Measurements from ENCODE around the gene SNX9. TPM values are rescaled to one million over a fixed set of nuclear protein-coding genes. Genes with fewer than 3 reads are reported as not detected.

SNX9 gene
- total RNA-seq, 1 donor from 2014 or later: 25.0 TPM

DNA sequence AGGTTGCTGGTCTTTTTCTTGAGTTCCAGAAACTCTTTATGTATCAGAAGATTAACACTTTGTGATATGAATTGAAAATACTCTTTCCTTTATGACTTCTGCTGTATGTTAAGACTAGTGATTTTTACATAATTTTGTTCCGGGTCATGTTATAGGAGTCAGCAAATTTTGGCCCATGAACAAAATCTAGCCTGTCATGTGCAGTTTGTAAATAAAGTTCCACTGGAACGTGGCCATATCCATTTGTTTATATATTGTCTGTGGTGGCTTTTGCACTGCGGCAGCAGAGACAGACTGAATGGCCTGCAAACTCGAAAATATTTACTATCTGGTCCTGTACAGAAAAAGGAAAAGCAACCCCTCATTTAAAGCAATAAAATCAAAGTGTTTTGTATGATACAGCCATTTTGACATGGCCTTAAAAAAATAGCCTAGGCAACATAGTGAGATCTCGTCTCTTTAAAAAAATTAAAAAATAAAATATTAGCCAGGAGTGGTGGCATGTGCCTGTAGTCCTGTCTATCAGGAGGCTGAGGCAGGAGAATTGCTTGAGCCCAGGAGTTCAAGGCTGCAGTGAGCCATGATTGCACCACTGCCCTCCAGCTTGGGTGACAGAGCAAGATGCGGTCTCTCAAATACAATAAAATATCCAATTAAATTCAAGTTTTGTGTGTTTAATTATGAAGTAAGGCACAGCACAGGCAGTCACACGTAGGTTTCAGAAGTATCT is 36.9 kb downstream of the SNX9 start:
- no peak for ATAC-seq
- intact Hi-C loops (cut with DNase I): no loop called here
- TF ChIP-seq, protein P1, sequence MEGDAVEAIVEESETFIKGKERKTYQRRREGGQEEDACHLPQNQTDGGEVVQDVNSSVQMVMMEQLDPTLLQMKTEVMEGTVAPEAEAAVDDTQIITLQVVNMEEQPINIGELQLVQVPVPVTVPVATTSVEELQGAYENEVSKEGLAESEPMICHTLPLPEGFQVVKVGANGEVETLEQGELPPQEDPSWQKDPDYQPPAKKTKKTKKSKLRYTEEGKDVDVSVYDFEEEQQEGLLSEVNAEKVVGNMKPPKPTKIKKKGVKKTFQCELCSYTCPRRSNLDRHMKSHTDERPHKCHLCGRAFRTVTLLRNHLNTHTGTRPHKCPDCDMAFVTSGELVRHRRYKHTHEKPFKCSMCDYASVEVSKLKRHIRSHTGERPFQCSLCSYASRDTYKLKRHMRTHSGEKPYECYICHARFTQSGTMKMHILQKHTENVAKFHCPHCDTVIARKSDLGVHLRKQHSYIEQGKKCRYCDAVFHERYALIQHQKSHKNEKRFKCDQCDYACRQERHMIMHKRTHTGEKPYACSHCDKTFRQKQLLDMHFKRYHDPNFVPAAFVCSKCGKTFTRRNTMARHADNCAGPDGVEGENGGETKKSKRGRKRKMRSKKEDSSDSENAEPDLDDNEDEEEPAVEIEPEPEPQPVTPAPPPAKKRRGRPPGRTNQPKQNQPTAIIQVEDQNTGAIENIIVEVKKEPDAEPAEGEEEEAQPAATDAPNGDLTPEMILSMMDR (IDR thresholded peaks at IDR 0.05): no peak

DNA sequence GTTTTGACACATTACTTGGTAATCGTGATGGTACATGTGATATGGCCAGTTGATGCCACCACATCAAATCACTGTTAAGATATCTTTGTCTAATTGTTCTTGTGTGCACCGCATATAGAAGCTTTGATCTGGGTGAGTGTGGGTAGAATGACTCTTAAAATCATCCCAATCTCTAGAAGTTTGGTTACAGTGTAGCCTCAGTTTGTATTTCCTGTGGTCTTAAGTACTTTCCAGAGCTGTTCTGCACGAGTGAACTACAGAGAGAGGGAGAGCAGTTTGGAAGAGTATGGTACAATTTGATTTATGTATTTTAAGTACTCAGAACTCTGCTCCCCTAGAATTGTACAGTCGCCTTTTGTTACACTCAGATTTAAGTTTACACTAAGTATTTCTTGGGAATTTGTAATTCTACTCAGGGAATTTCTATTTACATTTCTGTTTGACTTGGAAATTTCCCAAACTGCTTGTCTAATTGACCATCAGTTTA is 37.5 kb downstream of the SNX9 start:
- H3K27me3 ChIP-seq (ENCODE audit: low read depth): no peaks in the 10 kb centered on the region
- no peaks in the 10 kb centered on the region for H3K9me3 ChIP-seq
- H3K4me1 ChIP-seq: peaks cover 26% of the 10 kb centered on the region
- no peak overlapping the region for H3K27ac ChIP-seq
- ATAC-seq (no peak), DNase-seq (no peak)
- H3K36me3 ChIP-seq: no peaks in the 10 kb centered on the region
- TF ChIP-seq, protein P1 (IDR thresholded peaks at IDR 0.05): no peak
- intact Hi-C loops (cut with DNase I): no loop called here
- H3K4me3 ChIP-seq: no peak overlapping the region

More for the DNA sequence above, 36.9 kb downstream of the SNX9 start:
- no peak overlapping the region for H3K27ac ChIP-seq
- H3K9me3 ChIP-seq: no peaks in the 10 kb centered on the region
- peaks cover 26% of the 10 kb centered on the region for H3K4me1 ChIP-seq
- no peak for DNase-seq
- no peak overlapping the region for H3K4me3 ChIP-seq
- no peaks in the 10 kb centered on the region for H3K36me3 ChIP-seq
- H3K27me3 ChIP-seq (ENCODE audit: low read depth): no peaks in the 10 kb centered on the region

DNA sequence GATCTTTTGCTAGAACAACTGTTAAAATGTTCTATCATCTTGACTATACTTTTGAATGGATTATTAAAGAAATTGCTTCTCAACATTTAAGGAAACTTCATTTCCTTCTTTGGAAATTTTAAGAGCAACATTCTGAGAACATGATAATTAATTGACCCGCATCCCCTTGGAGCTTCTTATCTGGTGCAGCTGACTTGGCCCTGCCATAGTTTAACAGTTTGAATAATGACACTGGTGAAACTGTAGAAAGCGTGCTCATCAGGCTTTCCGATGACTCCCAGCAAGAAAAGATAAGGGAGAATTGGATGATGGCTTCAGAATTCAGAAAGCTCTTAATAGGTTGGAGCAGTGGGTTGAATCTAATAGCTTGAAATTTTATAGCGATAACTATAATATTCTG is 38.1 kb downstream of the SNX9 start:
- intact Hi-C loops (cut with DNase I): no loop called here
- TF ChIP-seq, protein P1 (IDR thresholded peaks at IDR 0.05): no peak
- Histone ChIP-seq H3K27ac (no peak overlapping the region), H3K4me3 (no peak overlapping the region), H3K36me3 (no peaks in the 10 kb centered on the region), H3K4me1 (peaks cover 26% of the 10 kb centered on the region), H3K27me3 (ENCODE audit: low read depth) (no peaks in the 10 kb centered on the region), H3K9me3 (no peaks in the 10 kb centered on the region)
- DNase-seq (no peak), ATAC-seq (no peak)

DNA sequence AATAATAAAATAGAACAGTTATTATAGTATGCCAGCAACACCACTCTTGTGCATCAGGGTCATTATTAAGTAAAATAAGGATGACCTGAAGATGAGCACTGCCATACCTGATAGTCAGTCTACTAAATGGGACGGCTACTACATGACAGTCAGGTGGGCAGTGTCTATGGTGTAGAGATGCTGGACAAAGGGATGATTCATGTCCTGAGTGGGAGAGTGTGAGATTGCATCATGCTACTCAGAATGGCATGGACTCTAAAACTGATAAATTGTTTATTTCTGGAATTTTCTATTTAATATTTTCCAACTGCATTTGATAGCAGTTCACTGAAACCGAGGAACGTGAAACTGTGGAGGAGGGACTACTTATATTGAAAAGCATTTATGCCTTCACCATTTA is 38.8 kb downstream of the SNX9 start:
- intact Hi-C loops (cut with DNase I): no loop called here
- DNase-seq (no peak), ATAC-seq (no peak)
- Histone ChIP-seq H3K9me3 (no peaks in the 10 kb centered on the region), H3K27me3 (ENCODE audit: low read depth) (no peaks in the 10 kb centered on the region), H3K27ac (no peak overlapping the region), H3K4me1 (peaks cover 26% of the 10 kb centered on the region), H3K4me3 (no peak overlapping the region), H3K36me3 (no peaks in the 10 kb centered on the region)
- TF ChIP-seq, protein P1 (IDR thresholded peaks at IDR 0.05): no peak

DNA sequence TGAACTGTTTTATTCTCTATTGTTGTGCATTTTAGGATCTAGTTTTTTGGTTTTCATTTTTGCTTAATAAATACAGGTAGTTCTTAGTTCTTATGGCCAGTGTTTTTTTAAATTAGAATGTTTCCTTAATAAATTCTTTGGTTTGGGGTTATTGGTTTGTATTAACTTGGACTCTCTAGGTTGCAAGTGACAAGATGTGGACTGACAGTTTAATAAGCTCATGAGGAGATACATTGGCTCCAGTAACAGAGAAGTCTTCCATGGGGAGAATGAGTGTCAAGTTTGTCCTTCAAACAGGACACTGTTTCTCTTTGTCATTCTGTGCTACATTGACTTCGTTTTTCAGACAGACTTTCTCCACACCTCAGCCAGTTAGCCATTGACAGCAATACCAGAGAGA is 39.7 kb downstream of the SNX9 start:
- DNase-seq (no peak), ATAC-seq (no peak)
- H3K4me1 ChIP-seq: peaks cover 35% of the 10 kb centered on the region
- TF ChIP-seq, protein P1 (IDR thresholded peaks at IDR 0.05): no peak
- H3K27me3 ChIP-seq (ENCODE audit: low read depth): no peaks in the 10 kb centered on the region
- H3K9me3 ChIP-seq: no peaks in the 10 kb centered on the region
- H3K36me3 ChIP-seq: no peaks in the 10 kb centered on the region
- intact Hi-C loops (cut with DNase I): no loop called here
- no peak overlapping the region for H3K4me3 ChIP-seq
- no peak overlapping the region for H3K27ac ChIP-seq
